OCI-LY1 (cell line): Measurements from ENCODE around the gene CAB39L.

Experiments used
- H2AFZ ChIP-seq: fragments of 200-600 bp; sonication (generic), shearing (Covaris generic); 2 replicates; pipeline ENCODE4 v1.6.0; 2014; ENCODE audit warnings: antibody characterized with exemption, mild to moderate bottlenecking, low read length
- H3F3A ChIP-seq: fragments of 200-600 bp; sonication (generic), shearing (Covaris generic); 2 replicates; pipeline ENCODE4 v1.6.0; 2014; ENCODE audit warnings: mild to moderate bottlenecking, antibody characterized with exemption, low read length, moderate library complexity; ENCODE audit not compliant: insufficient read depth
- H3K27ac ChIP-seq: fragments of 200-600 bp; sonication (generic); 2 replicates; pipeline ENCODE4 v1.5.1; 2014; ENCODE audit warnings: low read length, mixed run types, mild to moderate bottlenecking, low read depth; ENCODE audit not compliant: poor library complexity, severe bottlenecking
- H3K27me3 ChIP-seq: fragments of 200-600 bp; sonication (generic); 2 replicates; pipeline ENCODE4 v1.6.0; 2014; ENCODE audit warnings: antibody characterized with exemption, mild to moderate bottlenecking, low read length, moderate library complexity; ENCODE audit not compliant: insufficient read depth
- H3K36me3 ChIP-seq: fragments of 200-600 bp; sonication (generic); 2 replicates; pipeline ENCODE4 v1.6.1; 2014; ENCODE audit warnings: mild to moderate bottlenecking, antibody characterized with exemption, low read length, moderate library complexity, mixed read lengths; ENCODE audit not compliant: insufficient read depth
- H3K4me1 ChIP-seq: fragments of 200-600 bp; sonication (generic); 2 replicates; pipeline ENCODE4 v1.5.1; 2014; ENCODE audit warnings: mild to moderate bottlenecking, low read length, moderate library complexity; ENCODE audit not compliant: insufficient read depth, severe bottlenecking
- H3K4me2 ChIP-seq: fragments of 200-600 bp; sonication (generic), shearing (Covaris generic); 2 replicates; pipeline ENCODE4 v1.6.1; 2014; ENCODE audit warnings: low read length
- H3K4me3 ChIP-seq: fragments of 200-600 bp; sonication (generic); 2 replicates; pipeline ENCODE4 v1.5.1; 2014; ENCODE audit warnings: low read length, low read depth, mild to moderate bottlenecking, mixed read lengths; ENCODE audit not compliant: poor library complexity, severe bottlenecking
- H3K79me2 ChIP-seq: fragments of 200-600 bp; shearing (Covaris generic); 2 replicates; pipeline ENCODE4 v1.6.1; 2016; ENCODE audit warnings: mixed run types, low read length, mixed read lengths; ENCODE audit not compliant: insufficient read depth
- H3K9ac ChIP-seq: fragments of 200-600 bp; sonication (generic), shearing (Covaris generic); 2 replicates; pipeline ENCODE4 v1.6.1; 2014; ENCODE audit warnings: mild to moderate bottlenecking, low read length, mixed read lengths
- H3K9me2 ChIP-seq: fragments of 200-600 bp; sonication (generic), shearing (Covaris generic); 2 replicates; pipeline ENCODE4 v1.6.1; 2014; ENCODE audit warnings: low read depth, mild to moderate bottlenecking, low read length, mixed read lengths
- H3K9me3 ChIP-seq: fragments of 200-600 bp; shearing (Covaris generic); 2 replicates; pipeline ENCODE4 v1.6.1; 2014; ENCODE audit warnings: low read length, mixed read lengths
- H4K20me1 ChIP-seq: fragments of 200-600 bp; sonication (generic), shearing (Covaris generic); 2 replicates; pipeline ENCODE4 v1.6.0; 2016; ENCODE audit warnings: mild to moderate bottlenecking, low read length; ENCODE audit not compliant: insufficient read depth
- EZH2 ChIP-seq: fragments of 200-600 bp; sonication (generic), shearing (Covaris generic); IDR thresholded peaks from 2 replicates; pipeline ENCODE4 v1.8.0; 2017; ENCODE audit warnings: borderline replicate concordance, mixed run types, mild to moderate bottlenecking, antibody characterized with exemption, low read length, moderate library complexity, mixed read lengths
- TF ChIP-seq, protein P1 (sequence below): fragments of 200-600 bp; sonication (generic), shearing (Covaris generic); IDR thresholded peaks from 2 replicates; pipeline ENCODE4 v1.5.1; 2017; ENCODE audit warnings: mild to moderate bottlenecking, antibody characterized with exemption, low read length, moderate library complexity, mixed read lengths

CAB39L gene

DNA sequence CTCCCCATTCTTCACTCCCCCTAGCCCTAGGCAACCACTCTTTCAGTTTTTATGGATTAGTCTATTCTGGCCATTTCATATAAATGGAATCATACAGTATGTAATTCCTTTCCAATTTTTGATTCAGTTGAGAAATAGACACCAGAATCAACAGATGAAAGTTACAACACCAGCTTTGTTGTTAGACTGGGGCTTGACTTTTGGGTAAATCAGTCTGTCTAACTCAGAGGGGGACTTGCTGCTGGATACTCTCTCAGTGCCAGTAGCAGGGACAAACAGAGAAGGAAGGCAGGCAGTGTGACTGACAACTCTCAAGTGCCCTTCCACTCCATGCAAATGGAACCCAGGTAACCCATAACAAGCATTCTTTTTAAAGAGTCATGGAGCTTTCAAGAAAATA lies 155.4 kb downstream of the CAB39L start:
- H3K27me3 ChIP-seq, result no peaks in the 10 kb centered on the region
- peaks cover 10% of the 10 kb centered on the region for H3K4me1 ChIP-seq
- no peak overlapping the region for H2AFZ ChIP-seq
- H3K79me2 ChIP-seq, result no peaks in the 10 kb centered on the region
- no peak for TF ChIP-seq EZH2
- TF ChIP-seq, protein P1, sequence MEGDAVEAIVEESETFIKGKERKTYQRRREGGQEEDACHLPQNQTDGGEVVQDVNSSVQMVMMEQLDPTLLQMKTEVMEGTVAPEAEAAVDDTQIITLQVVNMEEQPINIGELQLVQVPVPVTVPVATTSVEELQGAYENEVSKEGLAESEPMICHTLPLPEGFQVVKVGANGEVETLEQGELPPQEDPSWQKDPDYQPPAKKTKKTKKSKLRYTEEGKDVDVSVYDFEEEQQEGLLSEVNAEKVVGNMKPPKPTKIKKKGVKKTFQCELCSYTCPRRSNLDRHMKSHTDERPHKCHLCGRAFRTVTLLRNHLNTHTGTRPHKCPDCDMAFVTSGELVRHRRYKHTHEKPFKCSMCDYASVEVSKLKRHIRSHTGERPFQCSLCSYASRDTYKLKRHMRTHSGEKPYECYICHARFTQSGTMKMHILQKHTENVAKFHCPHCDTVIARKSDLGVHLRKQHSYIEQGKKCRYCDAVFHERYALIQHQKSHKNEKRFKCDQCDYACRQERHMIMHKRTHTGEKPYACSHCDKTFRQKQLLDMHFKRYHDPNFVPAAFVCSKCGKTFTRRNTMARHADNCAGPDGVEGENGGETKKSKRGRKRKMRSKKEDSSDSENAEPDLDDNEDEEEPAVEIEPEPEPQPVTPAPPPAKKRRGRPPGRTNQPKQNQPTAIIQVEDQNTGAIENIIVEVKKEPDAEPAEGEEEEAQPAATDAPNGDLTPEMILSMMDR, result no peak
- no peak overlapping the region for H3K9ac ChIP-seq
- no peaks in the 10 kb centered on the region for H3K36me3 ChIP-seq
- no peak overlapping the region for H3K4me2 ChIP-seq
- H3K27ac ChIP-seq, result no peak overlapping the region
- H4K20me1 ChIP-seq, result no peaks in the 10 kb centered on the region
- H3K9me3 ChIP-seq, result no peaks in the 10 kb centered on the region
- H3F3A ChIP-seq, result 0 out of 2 replicates have a peak, but pooled peaks cover under 1% of the 10 kb centered on the region
- H3K4me3 ChIP-seq, result no peak overlapping the region
- H3K9me2 ChIP-seq, result no peaks in the 10 kb centered on the region

GRCh38 chr13:49287995-49288394 lies 155.9 kb downstream of the CAB39L start:
- no peak overlapping the region for H3K27ac ChIP-seq
- no peak overlapping the region for H3K4me2 ChIP-seq
- H4K20me1 ChIP-seq, result no peaks in the 10 kb centered on the region
- no peaks in the 10 kb centered on the region for H3K79me2 ChIP-seq
- H3K9me2 ChIP-seq, result no peaks in the 10 kb centered on the region
- peaks cover 6% of the 10 kb centered on the region for H3K4me1 ChIP-seq
- H3F3A ChIP-seq, result peaks cover 4% of the 10 kb centered on the region; the same call in 1 of the 2 replicates
- no peak overlapping the region for H3K9ac ChIP-seq
- H3K4me3 ChIP-seq, result no peak overlapping the region
- H2AFZ ChIP-seq, result no peak overlapping the region
- no peaks in the 10 kb centered on the region for H3K36me3 ChIP-seq
- no peaks in the 10 kb centered on the region for H3K27me3 ChIP-seq
- H3K9me3 ChIP-seq, result no peaks in the 10 kb centered on the region
- TF ChIP-seq EZH2, result no peak
- TF ChIP-seq, protein P1, result no peak

- no peak overlapping the region for H3K4me2 ChIP-seq
- no peaks in the 10 kb centered on the region for H3K79me2 ChIP-seq
- no peak overlapping the region for H2AFZ ChIP-seq
- peaks cover 4% of the 10 kb centered on the region; the same call in 1 of the 2 replicates for H3F3A ChIP-seq
- no peak for TF ChIP-seq EZH2
- TF ChIP-seq, protein P1, result no peak
- H3K4me1 ChIP-seq, result no peaks in the 10 kb centered on the region
- no peaks in the 10 kb centered on the region for H3K9me2 ChIP-seq
- H3K4me3 ChIP-seq, result no peak overlapping the region
- no peaks in the 10 kb centered on the region for H3K9me3 ChIP-seq
- no peaks in the 10 kb centered on the region for H3K36me3 ChIP-seq
- H4K20me1 ChIP-seq, result no peaks in the 10 kb centered on the region
- H3K27me3 ChIP-seq, result no peaks in the 10 kb centered on the region
- no peak overlapping the region for H3K27ac ChIP-seq
- H3K9ac ChIP-seq, result no peak overlapping the region
These were observed 164.0 kb downstream of the CAB39L start for GRCh38 chr13:49279885-49280284.
